Lung (tissue), 12 donors: ENCODE measurements around the gene TEAD1. TPM values are rescaled to one million over a fixed set of nuclear protein-coding genes. Genes with fewer than 3 reads are reported as not detected.
A peak's percentile ranks its signal among the peaks of the same experiment; 100 is the strongest.

Source experiments
- ATAC-seq: fragments of 200-7000 bp; cut with Tn5 transposase; one replicate; pipeline ENCODE4 v1.9.1; 2020; ENCODE audit warnings: moderate number of reproducible peaks; ENCODE audit not compliant: insufficient read depth, low FRiP score
- DNase-seq, 3 donors: peaks; one replicate each; pipeline ENCODE4 v3.0.0-alpha.2; 2013 to 2017
- H3K27ac ChIP-seq, 2 donors: one replicate each; pipeline ENCODE4 v1.5.1; 2013; ENCODE audit warnings: mild to moderate bottlenecking in 2 of 2, moderate library complexity in 2 of 2, control low read depth in 1 of 2, inconsistent platforms in 1 of 2, low read depth in 1 of 2, low read length in 1 of 2
- H3K27me3 ChIP-seq, 3 donors: one replicate each; pipeline ENCODE4 v1.5.1; 2013; ENCODE audit warnings: low read length in 2 of 3; ENCODE audit not compliant: control insufficient read depth in 3 of 3, insufficient read depth in 3 of 3
- H3K36me3 ChIP-seq, 4 donors: one replicate each; pipeline ENCODE4 v1.5.1; 2013; ENCODE audit warnings: low read length in 4 of 4, mild to moderate bottlenecking in 1 of 4, moderate library complexity in 1 of 4; ENCODE audit not compliant: control insufficient read depth in 4 of 4, insufficient read depth in 4 of 4
- H3K4me1 ChIP-seq, 5 donors: one replicate each; pipeline ENCODE4 v1.5.1; 2013; ENCODE audit warnings: low read length in 5 of 5, mild to moderate bottlenecking in 2 of 5, moderate library complexity in 1 of 5; ENCODE audit not compliant: control insufficient read depth in 5 of 5, insufficient read depth in 5 of 5
- H3K4me3 ChIP-seq: one replicate; pipeline ENCODE4 v1.5.1; 2013; ENCODE audit warnings: mild to moderate bottlenecking, control low read depth, moderate library complexity
- H3K9ac ChIP-seq, 2 donors: one replicate each; pipeline ENCODE4 v1.5.1; 2013; ENCODE audit warnings: low read length in 2 of 2, control low read depth in 1 of 2; ENCODE audit not compliant: insufficient read depth in 1 of 2
- H3K9me3 ChIP-seq, 4 donors: one replicate each; pipeline ENCODE4 v1.5.1; 2013; ENCODE audit warnings: low read length in 3 of 4, mild to moderate bottlenecking in 1 of 4, moderate library complexity in 1 of 4; ENCODE audit not compliant: control insufficient read depth in 4 of 4, insufficient read depth in 3 of 4
- CTCF ChIP-seq: IDR thresholded peaks from 2 replicates; pipeline ENCODE4 v1.5.1; 2012; ENCODE audit warnings: mild to moderate bottlenecking; ENCODE audit errors: control extremely low read depth, extremely low read depth
- WGBS, 2 donors: extraction: QIAGEN DNeasy Blood & Tissue Kit; methylation state at CpG; one replicate each; pipeline ENCODE4 v1.1.7; 2013; 5-methylcytosine and 5-hydroxymethylcytosine counted together
- polyA plus RNA-seq, 2 donors: library from polyadenylated mRNA; stranded (reverse); fragments of 200-250 nt; gene quantifications; one replicate each; pipeline ENCODE4 v1.2.1, GENCODE V29; 2013
- total RNA-seq, 2 donors: library from RNA; depleted of rRNA in 1 of 2; stranded (reverse); fragments of >200 nt in 1 of 2; gene quantifications; one replicate each; pipeline ENCODE4 v1.2.1, GENCODE V29; 2014 to 2021
- donor health status: control.
- donor health status: control.
- donor health status: Bipolar disorder and iron deficiency.
- donor health status: healthy.
- donor health status: DM: yes; HTN: yes; CAD: no.

TEAD1 gene
- total and polyA plus RNA-seq, 4 donors: 7.7 to 141 (median 38.8) TPM

GRCh38 chr11:12716816-12717215 lies 42.6 kb downstream of the TEAD1 start:
- WGBS, 2 donors: 84 to 90% methylated on average over 6 of the region's 6 CpGs
- ATAC-seq: no peak

GRCh38 chr11:12717851-12718291 lies 43.6 kb downstream of the TEAD1 start:
- Histone ChIP-seq H3K27ac (no peak overlapping the region), H3K4me3 (no peak overlapping the region), H3K36me3 (peaks cover 0 to 3% (median 0%) of the 10 kb centered on the region in 4 donors), H3K27me3 (no peaks in the 10 kb centered on the region), H3K4me1 (peaks cover 15 to 21% (median 19%) of the 10 kb centered on the region in 5 donors), H3K9ac (no peak overlapping the region), H3K9me3 (no peaks in the 10 kb centered on the region)
- ATAC-seq (no peak), DNase-seq (no peak)
- 70 to 79% methylated on average over 5 of the region's 5 CpGs for WGBS, 2 donors
- TF ChIP-seq CTCF: no peak

More at GRCh38 chr11:12716816-12717215, 42.6 kb downstream of the TEAD1 start:
- DNase-seq: no peak
- no peak for TF ChIP-seq CTCF
- Histone ChIP-seq H3K4me1 (peaks cover 7 to 19% (median 10%) of the 10 kb centered on the region in 5 donors), H3K27me3 (no peaks in the 10 kb centered on the region), H3K9me3 (no peaks in the 10 kb centered on the region), H3K27ac (no peak overlapping the region), H3K9ac (no peak overlapping the region), H3K36me3 (no peaks in the 10 kb centered on the region), H3K4me3 (no peak overlapping the region)

GRCh38 chr11:12719221-12719620 lies 45.0 kb downstream of the TEAD1 start:
- ATAC-seq: no peak
- H3K4me1 ChIP-seq: peaks cover 18 to 34% (median 30%) of the 10 kb centered on the region in 5 donors
- peaks cover 0 to 3% (median 0%) of the 10 kb centered on the region in 4 donors for H3K36me3 ChIP-seq
- WGBS, 2 donors: 77% methylated on average over 4 of the region's 4 CpGs
- H3K9me3 ChIP-seq: no peaks in the 10 kb centered on the region
- no peak overlapping the region for H3K27ac ChIP-seq
- no peaks in the 10 kb centered on the region for H3K27me3 ChIP-seq
- TF ChIP-seq CTCF: no peak
- DNase-seq: peak in 1 of 3 donors; percentile 35
- no peak overlapping the region for H3K4me3 ChIP-seq
- no peak overlapping the region for H3K9ac ChIP-seq
